Endothelial cell of umbilical vein (primary cell): ENCODE results near the gene TMEFF2. TPM values are rescaled to one million over a fixed set of nuclear protein-coding genes. Genes with fewer than 3 reads are reported as not detected.

Experiments used
- BruUV-seq: library from RNA; stranded (reverse); fragments of 400-500 nt; replicated peaks from 2 replicates; lab custom pipeline; 2021; lab: Mats Ljungman, UMichigan
- CTCF ChIA-PET: fragments of 300-600, 350-600 bp; sonication (Branson Sonifier 250); formaldehyde crosslinking; loops from one replicate; lab custom pipeline; 2021; ENCODE audit warnings: antibody characterized with exemption, inconsistent platforms; lab: Charles Lee
- POLR2A ChIA-PET: fragments of 300-600, 350-600 bp; sonication (Branson Sonifier 250); formaldehyde crosslinking; loops from one replicate; lab custom pipeline; 2021; ENCODE audit warnings: antibody characterized with exemption, inconsistent platforms; lab: Charles Lee
- DNase-seq: peaks from one replicate; pipeline ENCODE4 v3.0.0-alpha.2; 2011; ENCODE audit warnings: low read depth, low spot score
- FAIRE-seq: peaks from 2 replicates; lab custom pipeline; 2011; peaks lifted over from hg19 to GRCh38; lab: Jason Lieb, UNC
- H2AFZ ChIP-seq: 2 replicates; pipeline ENCODE4 v1.6.0; 2012; ENCODE audit warnings: low read depth, low read length, control low read depth, inconsistent platforms
- H3K27ac ChIP-seq: 2 replicates; pipeline ENCODE4 v1.5.1; 2011; ENCODE audit warnings: low read depth, mild to moderate bottlenecking, control low read depth, low read length, moderate library complexity; ENCODE audit not compliant: insufficient read depth
- H3K27me3 ChIP-seq, 2 experiments: 2 replicates each; pipeline versions ENCODE4 v1.6.0 to v1.6.1; 2011; ENCODE audit warnings: low read length in 2 of 2, mixed read lengths in 1 of 2; ENCODE audit not compliant: control insufficient read depth in 2 of 2, insufficient read depth in 2 of 2
- H3K36me3 ChIP-seq, 2 experiments: 2 replicates in 1 of 2; 3 replicates in 1 of 2; pipeline ENCODE4 v1.5.1; 2011; ENCODE audit warnings: low read length in 2 of 2, mild to moderate bottlenecking in 1 of 2, moderate library complexity in 1 of 2; ENCODE audit not compliant: control insufficient read depth in 2 of 2, insufficient read depth in 2 of 2; ENCODE audit errors: extremely low read depth in 1 of 2
- H3K4me1 ChIP-seq: 3 replicates; pipeline ENCODE4 v1.5.1; 2011; ENCODE audit warnings: mild to moderate bottlenecking, low read length; ENCODE audit not compliant: control insufficient read depth, insufficient read depth; ENCODE audit errors: extremely low read depth
- H3K4me2 ChIP-seq: 2 replicates; pipeline ENCODE4 v1.6.1; 2011; ENCODE audit warnings: low read length, control low read depth, mixed read lengths; ENCODE audit not compliant: insufficient read depth
- H3K4me3 ChIP-seq, 3 experiments: fragments of 200-600 bp in 1 of 3; sonication (generic), shearing (Covaris generic) in 1 of 3; replicated peaks in 1 of 3; 2 replicates each; pipeline ENCODE4 v1.5.1; 2011 to 2016; ENCODE audit warnings: control low read depth in 3 of 3, low read length in 3 of 3, mild to moderate bottlenecking in 2 of 3, inconsistent platforms in 1 of 3, low read depth in 1 of 3, moderate library complexity in 1 of 3; ENCODE audit not compliant: insufficient read depth in 1 of 3
- H3K79me2 ChIP-seq: 2 replicates; pipeline ENCODE4 v1.6.0; 2012; ENCODE audit warnings: low read length, inconsistent platforms; ENCODE audit not compliant: control insufficient read depth, insufficient read depth
- H3K9ac ChIP-seq: replicated peaks from 2 replicates; pipeline ENCODE3; 2011; ENCODE audit warnings: low read length, control low read depth; ENCODE audit not compliant: insufficient read depth; ENCODE audit errors: extremely low read depth
- H3K9me1 ChIP-seq: replicated peaks from 3 replicates; pipeline ENCODE4 v1.6.0; 2011; ENCODE audit warnings: mild to moderate bottlenecking, low read length; ENCODE audit not compliant: control insufficient read depth, insufficient read depth; ENCODE audit errors: extremely low read depth
- H3K9me3 ChIP-seq: replicated peaks from 2 replicates; pipeline ENCODE4 v1.5.1; 2012; ENCODE audit warnings: low read length, inconsistent platforms; ENCODE audit not compliant: control insufficient read depth, insufficient read depth
- H4K20me1 ChIP-seq: replicated peaks from 2 replicates; pipeline ENCODE3; 2011; ENCODE audit warnings: mild to moderate bottlenecking, low read length; ENCODE audit not compliant: control insufficient read depth, insufficient read depth; ENCODE audit errors: extremely low read depth
- EZH2 ChIP-seq: IDR thresholded peaks from 2 replicates; pipeline ENCODE4 v1.6.1; 2012; ENCODE audit warnings: borderline replicate concordance, low read depth, mild to moderate bottlenecking, moderate library complexity, low read length, inconsistent platforms; ENCODE audit not compliant: severe bottlenecking
- FOS ChIP-seq: IDR thresholded peaks from 2 replicates; pipeline ENCODE4 v1.6.1; 2011; ENCODE audit warnings: mild to moderate bottlenecking, low read length, moderate library complexity, borderline replicate concordance; ENCODE audit not compliant: insufficient read depth
- GATA2 ChIP-seq: IDR thresholded peaks from 2 replicates; pipeline ENCODE4 v1.7.0; 2011; ENCODE audit warnings: low read depth, mild to moderate bottlenecking, moderate library complexity, mixed read lengths, low read length; ENCODE audit not compliant: insufficient read length, insufficient read depth
- MAX ChIP-seq: IDR thresholded peaks from 2 replicates; pipeline ENCODE4 v1.6.1; 2011; ENCODE audit not compliant: insufficient read depth, insufficient read length
- POLR2A ChIP-seq: IDR thresholded peaks from 2 replicates; pipeline ENCODE4 v1.6.1; 2012; ENCODE audit warnings: low read depth, mild to moderate bottlenecking, control low read depth, low read length
- dilution Hi-C: fragments of 300-500 bp; cut with MboI; formaldehyde crosslinking; loops from one replicate; pipeline ENCODE4 v1.15.0; 2019; ENCODE audit warnings: low sequenced_read_pairs; ENCODE audit not compliant: extremely low pct_ligation_motif_present
- intact Hi-C: fragments of 100-400 bp; cut with micrococcal nuclease; formaldehyde crosslinking; loops from one replicate; pipeline ENCODE4 v1.10.0; 2022
- polyA plus RNA-seq, 4 experiments: library from polyadenylated mRNA; depleted of rRNA in 3 of 4; stranded (reverse) in 3 of 4; unstranded in 1 of 4; fragments of >200 nt; gene quantifications; 2 replicates each; pipeline versions ENCODE4 v1.2.1 to v1.2.3, GENCODE V29; 2011 to 2012; ENCODE audit warnings: missing spikeins in 1 of 4
- total RNA-seq: library from RNA; stranded (reverse); gene quantifications from 2 replicates; pipeline ENCODE4 v1.2.3, GENCODE V29; 2021
- TF ChIP-seq, protein P1 (sequence below), 2 donors: IDR thresholded peaks; 1 replicate in 1 of 2; 2 replicates in 1 of 2; pipeline ENCODE4 v1.5.1; 2011; ENCODE audit warnings: low read length in 2 of 2, mild to moderate bottlenecking in 2 of 2, moderate library complexity in 2 of 2, control low read depth in 1 of 2, inconsistent platforms in 1 of 2, low read depth in 1 of 2; ENCODE audit not compliant: insufficient read depth in 1 of 2; ENCODE audit errors: extremely low read depth in 1 of 2

Gene TMEFF2
- total and polyA plus RNA-seq, 2 donors (not counting 3 experiments of a cell fraction or from before 2014, with no cell fraction given) = 0.18 to 0.20 TPM

DNA sequence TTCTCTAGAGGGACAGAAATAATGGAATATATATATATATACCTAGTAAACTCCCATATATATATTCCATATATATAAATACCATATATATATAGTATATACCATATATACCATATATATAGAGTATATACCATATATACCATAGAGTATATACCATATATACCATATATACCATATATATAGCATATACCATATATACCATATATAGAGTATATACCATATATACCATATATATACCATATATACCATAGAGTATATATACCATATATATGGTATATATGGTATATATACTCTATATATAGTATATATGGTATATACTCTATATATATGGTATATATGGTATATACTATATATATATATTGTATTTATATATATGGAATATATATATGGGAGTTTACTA lies 285.9 kb downstream of the TMEFF2 start:
- Histone ChIP-seq H3K27ac (no peak overlapping the region), H3K9me1 (no peaks in the 10 kb centered on the region), H3K79me2 (no peaks in the 10 kb centered on the region), H2AFZ (no peak overlapping the region), H3K27me3 (no peaks in the 10 kb centered on the region), H3K4me1 (peaks cover 38% of the 10 kb centered on the region), H3K4me2 (no peak overlapping the region), H4K20me1 (no peaks in the 10 kb centered on the region), H3K4me3 (no peak overlapping the region), H3K36me3 (no peaks in the 10 kb centered on the region), H3K9ac (no peak overlapping the region), H3K9me3 (no peaks in the 10 kb centered on the region)
- POLR2A ChIA-PET = no interaction called here
- intact Hi-C loops (no loop called here), dilution Hi-C loops (no loop called here)
- CTCF ChIA-PET = interaction anchor here (2.6 kb wide), 1 partner anchor 39 kb away, joined by 15 read pairs; no protein-coding TSS in a partner anchor
- FAIRE-seq (no peak), DNase-seq (no peak)
- TF ChIP-seq MAX = no peak
- TF ChIP-seq EZH2 = no peak
- no peak for TF ChIP-seq FOS
- no peak for TF ChIP-seq GATA2
- TF ChIP-seq, protein P1, sequence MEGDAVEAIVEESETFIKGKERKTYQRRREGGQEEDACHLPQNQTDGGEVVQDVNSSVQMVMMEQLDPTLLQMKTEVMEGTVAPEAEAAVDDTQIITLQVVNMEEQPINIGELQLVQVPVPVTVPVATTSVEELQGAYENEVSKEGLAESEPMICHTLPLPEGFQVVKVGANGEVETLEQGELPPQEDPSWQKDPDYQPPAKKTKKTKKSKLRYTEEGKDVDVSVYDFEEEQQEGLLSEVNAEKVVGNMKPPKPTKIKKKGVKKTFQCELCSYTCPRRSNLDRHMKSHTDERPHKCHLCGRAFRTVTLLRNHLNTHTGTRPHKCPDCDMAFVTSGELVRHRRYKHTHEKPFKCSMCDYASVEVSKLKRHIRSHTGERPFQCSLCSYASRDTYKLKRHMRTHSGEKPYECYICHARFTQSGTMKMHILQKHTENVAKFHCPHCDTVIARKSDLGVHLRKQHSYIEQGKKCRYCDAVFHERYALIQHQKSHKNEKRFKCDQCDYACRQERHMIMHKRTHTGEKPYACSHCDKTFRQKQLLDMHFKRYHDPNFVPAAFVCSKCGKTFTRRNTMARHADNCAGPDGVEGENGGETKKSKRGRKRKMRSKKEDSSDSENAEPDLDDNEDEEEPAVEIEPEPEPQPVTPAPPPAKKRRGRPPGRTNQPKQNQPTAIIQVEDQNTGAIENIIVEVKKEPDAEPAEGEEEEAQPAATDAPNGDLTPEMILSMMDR (IDR thresholded peaks at IDR 0.05; ENCODE audit: extremely low read depth in 1 of 2, insufficient read depth in 1 of 2, low read depth in 1 of 2, low read length in 2 of 2) = no peak
- no peak for TF ChIP-seq POLR2A
- no TSS peak for BruUV-seq
